H1 (cell line): ENCODE data around the gene DNM2. TPM values are rescaled to one million over a fixed set of nuclear protein-coding genes. Genes with fewer than 3 reads are reported as not detected.

Experiments
- CTCF ChIA-PET: fragments of 300-600 bp; sonication (Branson Sonifier 250); formaldehyde crosslinking; loops from one replicate; lab custom pipeline; 2021; ENCODE audit not compliant: partially characterized antibody; lab: Charles Lee
- POLR2A ChIA-PET: fragments of 300-600 bp; sonication (Branson Sonifier 250); formaldehyde crosslinking; loops from one replicate; lab custom pipeline; 2021; ENCODE audit warnings: inconsistent platforms; ENCODE audit not compliant: partially characterized antibody; lab: Charles Lee
- DNase-seq, 2 experiments: peaks; one replicate each; pipeline versions ENCODE4 v3.0.0 to v3.0.0-alpha.2; 2010 to 2022; ENCODE audit warnings: low spot score in 2 of 2, low read depth in 1 of 2, mixed read lengths in 1 of 2
- FAIRE-seq: peaks from 2 replicates; lab custom pipeline; 2011; peaks lifted over from hg19 to GRCh38; lab: Jason Lieb, UNC
- H2AFZ ChIP-seq: 2 replicates; pipeline ENCODE4 v1.8.1; 2012; ENCODE audit warnings: low read length, inconsistent platforms
- H2AK5ac ChIP-seq: 2 replicates; pipeline ENCODE4 v1.6.1; 2013; ENCODE audit warnings: low read depth, low read length
- H2BK120ac ChIP-seq: replicated peaks from 2 replicates; pipeline ENCODE3; 2013; ENCODE audit warnings: low read depth, low read length, inconsistent platforms
- H2BK12ac ChIP-seq: 2 replicates; pipeline ENCODE4 v1.6.1; 2013; ENCODE audit warnings: low read depth, low read length
- H2BK15ac ChIP-seq: 2 replicates; pipeline ENCODE4 v1.6.1; 2013; ENCODE audit warnings: low read length
- H2BK20ac ChIP-seq: 2 replicates; pipeline ENCODE4 v1.6.1; 2013; ENCODE audit warnings: low read length
- H2BK5ac ChIP-seq: 2 replicates; pipeline ENCODE4 v1.6.1; 2013; ENCODE audit warnings: low read depth, low read length
- H3K14ac ChIP-seq: 2 replicates; pipeline ENCODE4 v1.6.1; 2013; ENCODE audit warnings: inconsistent platforms; ENCODE audit not compliant: insufficient read length
- H3K18ac ChIP-seq: 2 replicates; pipeline ENCODE4 v1.6.1; 2013; ENCODE audit warnings: low read length; ENCODE audit errors: extremely low read depth
- H3K23ac ChIP-seq: 2 replicates; pipeline ENCODE4 v1.6.1; 2013; ENCODE audit warnings: inconsistent platforms; ENCODE audit not compliant: insufficient read length
- H3K23me2 ChIP-seq: 2 replicates; pipeline ENCODE4 v1.6.1; 2013; ENCODE audit warnings: low read depth, low read length
- H3K27ac ChIP-seq: 2 replicates; pipeline ENCODE4 v1.6.1; 2011; ENCODE audit warnings: low read depth, low read length, inconsistent platforms
- H3K27me3 ChIP-seq, 4 experiments: replicated peaks in 1 of 4; 1 replicate in 1 of 4; 2 replicates in 3 of 4; pipeline versions ENCODE4 v1.6.1 to v1.8.1; 2011 to 2013; ENCODE audit warnings: low read length in 3 of 4, mild to moderate bottlenecking in 3 of 4, inconsistent platforms in 2 of 4, mixed read lengths in 2 of 4, moderate library complexity in 1 of 4; ENCODE audit not compliant: control insufficient read depth in 3 of 4, insufficient read depth in 3 of 4; ENCODE audit errors: extremely low read depth in 1 of 4
- H3K36me3 ChIP-seq, 4 experiments: 2 replicates each; pipeline versions ENCODE4 v1.6.1 to v1.8.1; 2011 to 2013; ENCODE audit warnings: mild to moderate bottlenecking in 4 of 4, low read length in 3 of 4, moderate library complexity in 2 of 4, control low read depth in 1 of 4, inconsistent platforms in 1 of 4; ENCODE audit not compliant: insufficient read depth in 4 of 4, control insufficient read depth in 2 of 4
- H3K4ac ChIP-seq: replicated peaks from 2 replicates; pipeline ENCODE3; 2013; ENCODE audit warnings: low read length, low read depth, mixed read lengths, inconsistent platforms; ENCODE audit not compliant: insufficient read length
- H3K4me1 ChIP-seq, 4 experiments: replicated peaks in 1 of 4; 1 replicate in 1 of 4; 2 replicates in 3 of 4; pipeline versions ENCODE4 v1.6.1 to v1.8.1; 2011 to 2013; ENCODE audit warnings: low read length in 3 of 4, inconsistent platforms in 2 of 4, mixed read lengths in 1 of 4; ENCODE audit not compliant: insufficient read depth in 4 of 4, control insufficient read depth in 3 of 4
- H3K4me2 ChIP-seq, 2 experiments: 2 replicates each; pipeline versions ENCODE4 v1.6.1 to v1.8.1; 2011 to 2013; ENCODE audit warnings: low read depth in 2 of 2, low read length in 2 of 2, control low read depth in 1 of 2, inconsistent platforms in 1 of 2, mild to moderate bottlenecking in 1 of 2; ENCODE audit not compliant: insufficient read depth in 1 of 2
- H3K4me3 ChIP-seq, 4 experiments: fragments of 200-600, 300-600 bp in 1 of 4; sonication (generic), shearing (Covaris generic), sonication (Bioruptor Twin) in 1 of 4; 2 replicates each; pipeline versions ENCODE4 v1.5.1 to v1.8.1; 2011 to 2016; ENCODE audit warnings: low read length in 4 of 4, low read depth in 3 of 4, control low read depth in 2 of 4, inconsistent platforms in 2 of 4, mild to moderate bottlenecking in 2 of 4, mixed read lengths in 1 of 4, moderate library complexity in 1 of 4; ENCODE audit not compliant: insufficient read depth in 2 of 4; ENCODE audit errors: extremely low read depth in 1 of 4
- H3K56ac ChIP-seq: replicated peaks from 2 replicates; pipeline ENCODE3; 2013; ENCODE audit warnings: low read depth, mild to moderate bottlenecking, mixed read lengths, low read length, inconsistent platforms; ENCODE audit not compliant: insufficient read length
- H3K79me1 ChIP-seq: 2 replicates; pipeline ENCODE4 v1.6.1; 2013; ENCODE audit warnings: low read depth, low read length, control low read depth
- H3K79me2 ChIP-seq, 2 experiments: 2 replicates each; pipeline versions ENCODE4 v1.6.1 to v1.8.1; 2012 to 2013; ENCODE audit warnings: low read length in 2 of 2, mild to moderate bottlenecking in 2 of 2, inconsistent platforms in 1 of 2; ENCODE audit not compliant: insufficient read depth in 2 of 2, control insufficient read depth in 1 of 2
- H3K9ac ChIP-seq, 4 experiments: replicated peaks in 1 of 4; 1 replicate in 1 of 4; 2 replicates in 3 of 4; pipeline versions ENCODE4 v1.6.1 to v1.8.1; 2011 to 2013; ENCODE audit warnings: low read depth in 3 of 4, low read length in 3 of 4, control low read depth in 2 of 4, mild to moderate bottlenecking in 2 of 4, moderate library complexity in 2 of 4, inconsistent platforms in 1 of 4; ENCODE audit errors: extremely low read depth in 1 of 4
- H3K9me3 ChIP-seq, 2 experiments: 2 replicates each; pipeline versions ENCODE4 v1.6.1 to v1.8.1; 2012 to 2013; ENCODE audit warnings: mild to moderate bottlenecking in 2 of 2, moderate library complexity in 2 of 2, control low read depth in 1 of 2, inconsistent platforms in 1 of 2, low read depth in 1 of 2, low read length in 1 of 2, mixed read lengths in 1 of 2; ENCODE audit not compliant: insufficient read depth in 2 of 2
- H4K20me1 ChIP-seq, 2 experiments: replicated peaks in 1 of 2; 2 replicates each; pipeline versions ENCODE3 to v1.8.1; 2011 to 2013; ENCODE audit warnings: inconsistent platforms in 2 of 2, low read length in 2 of 2, mild to moderate bottlenecking in 1 of 2; ENCODE audit not compliant: insufficient read depth in 2 of 2, control insufficient read depth in 1 of 2
- H4K5ac ChIP-seq: 2 replicates; pipeline ENCODE4 v1.6.1; 2013; ENCODE audit warnings: low read length, low read depth, mixed read lengths, inconsistent platforms; ENCODE audit not compliant: insufficient read length
- H4K8ac ChIP-seq: 2 replicates; pipeline ENCODE4 v1.8.0; 2013; ENCODE audit warnings: mild to moderate bottlenecking, moderate library complexity, low read length, inconsistent platforms; ENCODE audit not compliant: insufficient read depth; ENCODE audit errors: extremely low read depth
- H4K91ac ChIP-seq: replicated peaks from 2 replicates; pipeline ENCODE3; 2013; ENCODE audit warnings: low read length, mixed read lengths, inconsistent platforms; ENCODE audit not compliant: insufficient read length
- CBX5 ChIP-seq: fragments of 300-800, 300-1000 bp; sonication (generic); IDR thresholded peaks from 2 replicates; pipeline ENCODE4 v1.7.1; 2016; ENCODE audit warnings: antibody characterized with exemption, low read length, low read depth
- FOSL1 ChIP-seq: IDR thresholded peaks from 2 replicates; pipeline ENCODE4 v1.6.1; 2011; ENCODE audit warnings: mild to moderate bottlenecking, low read depth, low read length, moderate library complexity; ENCODE audit not compliant: insufficient read depth
- JUN ChIP-seq: IDR thresholded peaks from 2 replicates; pipeline ENCODE4 v1.6.1; 2011; ENCODE audit warnings: low read depth, mild to moderate bottlenecking, improper control_type of control experiment, low read length
- KDM4A ChIP-seq: IDR thresholded peaks from one replicate; pipeline ENCODE4 v1.7.1; 2012; ENCODE audit warnings: low read depth, mild to moderate bottlenecking, moderate library complexity, low read length, inconsistent platforms; ENCODE audit not compliant: severe bottlenecking
- RBBP5 ChIP-seq: IDR thresholded peaks from 2 replicates; pipeline ENCODE4 v1.7.1; 2012; ENCODE audit warnings: low read depth, mild to moderate bottlenecking, inconsistent platforms, low read length, moderate library complexity, borderline replicate concordance
- RXRA ChIP-seq: IDR thresholded peaks from 2 replicates; pipeline ENCODE4 v1.6.1; 2011; ENCODE audit warnings: low read depth, mild to moderate bottlenecking, low read length, moderate library complexity; ENCODE audit not compliant: insufficient read depth
- SIRT6 ChIP-seq: IDR thresholded peaks from one replicate; pipeline ENCODE4 v1.7.1; 2012; ENCODE audit warnings: low read length, inconsistent platforms
- TAF1 ChIP-seq: IDR thresholded peaks from 2 replicates; pipeline ENCODE4 v1.6.1; 2011; ENCODE audit warnings: mild to moderate bottlenecking, low read depth, low read length
- TBP ChIP-seq: IDR thresholded peaks from 2 replicates; pipeline ENCODE4 v1.6.1; 2011; ENCODE audit warnings: low read depth, low read length, improper control_type of control experiment
- TEAD4 ChIP-seq: IDR thresholded peaks from 2 replicates; pipeline ENCODE4 v1.6.1; 2012; ENCODE audit warnings: low read depth, low read length, inconsistent platforms, mixed read lengths
- WGBS, 2 experiments: shearing (Covaris generic) in 1 of 2; methylation state at CpG; one replicate each; pipeline versions ENCODE4 v1.1.6 to v1.1.7; 2013 to 2015; ENCODE audit warnings: low lambda C conversion rate in 2 of 2, mixed read lengths in 2 of 2, inconsistent platforms in 1 of 2, low coverage in 1 of 2, missing lambda C conversion rate in 1 of 2; ENCODE audit not compliant: insufficient replicate concordance in 2 of 2, insufficient coverage in 1 of 2, insufficient read length in 1 of 2; ENCODE audit errors: extremely low coverage in 1 of 2, missing lambda C conversion rate in 1 of 2; 5-methylcytosine and 5-hydroxymethylcytosine counted together
- polyA plus RNA-seq, 7 experiments: library from polyadenylated mRNA; depleted of rRNA in 3 of 7; stranded (reverse) in 5 of 7; unstranded in 2 of 7; fragments of >200 nt in 5 of 7; fragments of 200-250 nt in 2 of 7; gene quantifications; 1 replicate in 5 of 7; 2 replicates in 1 of 7; 4 replicates in 1 of 7; pipeline versions ENCODE4 v1.2.1 to v1.2.3, GENCODE V29; 2011 to 2013; ENCODE audit warnings: missing spikeins in 2 of 7, mixed read lengths in 2 of 7
- total RNA-seq: library from RNA; stranded (reverse); fragmentation: NEBNext Ultra II Directional; extraction: Animal tissue kit (Norgen Biotek cat#: 25700); gene quantifications from 2 replicates; pipeline ENCODE4 v1.2.1, GENCODE V29; 2021
- TF ChIP-seq, protein P1 (sequence below), 3 experiments: IDR thresholded peaks; 1 replicate in 2 of 3; 2 replicates in 1 of 3; pipeline versions ENCODE4 v1.5.1 to v1.6.1; 2011; ENCODE audit warnings: low read length in 3 of 3, mild to moderate bottlenecking in 3 of 3, inconsistent platforms in 2 of 3, low read depth in 1 of 3, moderate library complexity in 1 of 3; ENCODE audit not compliant: insufficient read depth in 1 of 3; ENCODE audit errors: control extremely low read depth in 1 of 3

The DNM2 gene
- total and polyA plus RNA-seq, 2 of the 8 experiments (the other 6 are each of a cell fraction or from before 2014, with no cell fraction given): 61.9 to 120 TPM

DNA sequence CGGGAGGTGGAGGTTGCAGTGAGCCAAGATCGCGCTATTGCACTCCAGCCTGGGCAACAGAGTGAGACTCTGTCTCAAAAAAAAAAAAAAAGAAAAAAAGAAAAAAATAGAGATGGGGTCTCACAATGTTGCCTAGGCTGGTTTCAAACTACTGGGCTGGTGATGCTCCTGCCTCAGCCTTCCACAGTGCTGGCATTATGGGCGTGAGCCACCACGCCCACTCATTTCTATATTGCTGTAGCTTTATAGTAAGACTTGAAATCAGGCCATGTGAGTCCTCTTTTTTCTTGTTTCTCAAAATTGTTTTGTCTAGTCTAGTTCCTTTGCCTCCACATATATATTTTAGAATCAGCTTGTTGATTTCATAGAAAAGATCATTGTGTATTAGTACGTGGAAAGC is 18.3 kb downstream of the DNM2 start:
- CTCF ChIA-PET: interaction anchor here (0.6 to 1.3 kb wide), 3 partner anchors 15 to 35 kb away, joined by 3 read pairs; no protein-coding TSS in a partner anchor
- no peak for TF ChIP-seq TEAD4
- no peak for TF ChIP-seq RXRA
- TF ChIP-seq TAF1: no peak
- TF ChIP-seq FOSL1: no peak
- TF ChIP-seq, protein P1, sequence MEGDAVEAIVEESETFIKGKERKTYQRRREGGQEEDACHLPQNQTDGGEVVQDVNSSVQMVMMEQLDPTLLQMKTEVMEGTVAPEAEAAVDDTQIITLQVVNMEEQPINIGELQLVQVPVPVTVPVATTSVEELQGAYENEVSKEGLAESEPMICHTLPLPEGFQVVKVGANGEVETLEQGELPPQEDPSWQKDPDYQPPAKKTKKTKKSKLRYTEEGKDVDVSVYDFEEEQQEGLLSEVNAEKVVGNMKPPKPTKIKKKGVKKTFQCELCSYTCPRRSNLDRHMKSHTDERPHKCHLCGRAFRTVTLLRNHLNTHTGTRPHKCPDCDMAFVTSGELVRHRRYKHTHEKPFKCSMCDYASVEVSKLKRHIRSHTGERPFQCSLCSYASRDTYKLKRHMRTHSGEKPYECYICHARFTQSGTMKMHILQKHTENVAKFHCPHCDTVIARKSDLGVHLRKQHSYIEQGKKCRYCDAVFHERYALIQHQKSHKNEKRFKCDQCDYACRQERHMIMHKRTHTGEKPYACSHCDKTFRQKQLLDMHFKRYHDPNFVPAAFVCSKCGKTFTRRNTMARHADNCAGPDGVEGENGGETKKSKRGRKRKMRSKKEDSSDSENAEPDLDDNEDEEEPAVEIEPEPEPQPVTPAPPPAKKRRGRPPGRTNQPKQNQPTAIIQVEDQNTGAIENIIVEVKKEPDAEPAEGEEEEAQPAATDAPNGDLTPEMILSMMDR (IDR thresholded peaks at IDR 0.05; ENCODE audit: control extremely low read depth in 1 of 3, insufficient read depth in 1 of 3, low read depth in 1 of 3, low read length in 3 of 3): no peak
- TF ChIP-seq RBBP5: no peak
- no peak for TF ChIP-seq TBP
- no peak for TF ChIP-seq KDM4A
- TF ChIP-seq SIRT6: no peak
- no peak for TF ChIP-seq CBX5
- no peak for TF ChIP-seq JUN

More for the DNA sequence above, 18.3 kb downstream of the DNM2 start:
- no peak overlapping the region for H4K5ac ChIP-seq
- FAIRE-seq (no peak), DNase-seq (no peak)
- POLR2A ChIA-PET: interaction anchor here (0.8 to 2.1 kb wide), 3 partner anchors 16 to 22 kb away, joined by 3 to 10 read pairs (median 3); partner anchors contain the start of gene DNM2
- WGBS, 2 experiments: 98% methylated on average over 6 of the region's 6 CpGs; no CpG with 5 or more reads in 1 of the 2 experiments
- H4K91ac ChIP-seq: no peak overlapping the region
- no peak overlapping the region for H3K56ac ChIP-seq
- H3K9me3 ChIP-seq: no peaks in the 10 kb centered on the region
- no peak overlapping the region for H3K18ac ChIP-seq
- no peak overlapping the region for H3K4ac ChIP-seq
- no peak overlapping the region for H3K4me2 ChIP-seq
- H4K20me1 ChIP-seq: peaks cover 3 to 6% of the 10 kb centered on the region in 2 experiments
- no peak overlapping the region for H2BK12ac ChIP-seq
- H3K36me3 ChIP-seq: no peaks in the 10 kb centered on the region
- H3K79me1 ChIP-seq: peaks cover 4% of the 10 kb centered on the region; the same call in 1 of the 2 replicates
- peaks cover 0 to 63% of the 10 kb centered on the region in 2 experiments; a peak in 3 of 4 replicates for H3K79me2 ChIP-seq
- no peak overlapping the region for H3K4me3 ChIP-seq
- no peak overlapping the region for H4K8ac ChIP-seq
- H2AK5ac ChIP-seq: no peak overlapping the region
- no peaks in the 10 kb centered on the region for H3K4me1 ChIP-seq
- H2AFZ ChIP-seq: no peak overlapping the region
- no peaks in the 10 kb centered on the region for H3K27me3 ChIP-seq
- H3K23ac ChIP-seq: no peak overlapping the region
- H3K27ac ChIP-seq: no peak overlapping the region
- H3K9ac ChIP-seq: no peak overlapping the region
- no peak overlapping the region for H2BK5ac ChIP-seq
- H2BK15ac ChIP-seq: no peak overlapping the region
- H2BK120ac ChIP-seq: no peak overlapping the region
- H3K14ac ChIP-seq: no peak overlapping the region
- H2BK20ac ChIP-seq: no peak overlapping the region
- H3K23me2 ChIP-seq: no peaks in the 10 kb centered on the region
